Gastroesophageal sphincter (tissue), 4 donors: ENCODE results near the gene TMEM138. TPM values are rescaled to one million over a fixed set of nuclear protein-coding genes. Genes with fewer than 3 reads are reported as not detected.

Experiments used
- ATAC-seq: fragments of 150-250 bp; one replicate; pipeline ENCODE4 v1.9.1; 2016; ENCODE audit warnings: mild to moderate bottlenecking, moderate library complexity
- H3K27ac ChIP-seq, 4 donors: fragments of 200-600 bp; sonication (generic) in 3 of 4; 1 replicate in 3 of 4; 2 replicates in 1 of 4; pipeline ENCODE4 v1.5.1; 2016 to 2019
- H3K27me3 ChIP-seq: fragments of 200-600 bp; sonication (generic); one replicate; pipeline ENCODE4 v1.5.1; 2019
- H3K36me3 ChIP-seq, 2 donors: fragments of 200-600 bp; sonication (generic); one replicate each; pipeline ENCODE4 v1.5.1; 2019; ENCODE audit warnings: control low read depth in 1 of 2
- H3K4me1 ChIP-seq, 3 donors: fragments of 200-600 bp; sonication (generic); 1 replicate in 2 of 3; 2 replicates in 1 of 3; pipeline ENCODE4 v1.5.1; 2016 to 2019; ENCODE audit warnings: control low read depth in 2 of 3
- H3K4me3 ChIP-seq, 2 donors: fragments of 200-600 bp; sonication (generic); one replicate each; pipeline ENCODE4 v1.5.1; 2019; ENCODE audit warnings: mild to moderate bottlenecking in 1 of 2, moderate library complexity in 1 of 2
- H3K9me3 ChIP-seq, 3 donors: fragments of 200-600 bp; sonication (generic); one replicate each; pipeline ENCODE4 v1.5.1; 2017 to 2019; ENCODE audit warnings: control low read depth in 2 of 3
- CTCF ChIP-seq, 4 experiments: fragments of 200-600 bp in 2 of 4; fragments of 450-650 bp in 2 of 4; sonication (generic) in 1 of 4; IDR thresholded peaks; one replicate each; pipeline ENCODE4 v1.5.1; 2017 to 2019; ENCODE audit warnings: antibody characterized with exemption in 4 of 4, mild to moderate bottlenecking in 2 of 4, moderate library complexity in 2 of 4
- EP300 ChIP-seq: sonication (generic); formaldehyde crosslinking; IDR thresholded peaks from one replicate; pipeline ENCODE4 v1.6.1; 2017; ENCODE audit warnings: antibody characterized with exemption, mild to moderate bottlenecking
- POLR2A ChIP-seq, 2 donors: fragments of 450-650 bp; IDR thresholded peaks; one replicate each; pipeline ENCODE4 v1.6.1; 2017; ENCODE audit warnings: antibody characterized with exemption in 2 of 2, mild to moderate bottlenecking in 2 of 2, moderate library complexity in 1 of 2
- POLR2AphosphoS5 ChIP-seq: sonication (generic); formaldehyde crosslinking; IDR thresholded peaks from one replicate; pipeline ENCODE4 v1.6.1; 2017; ENCODE audit warnings: antibody characterized with exemption
- WGBS, 2 donors: methylation state at CpG; one replicate each; pipeline ENCODE4 v1.1.5; 2018; ENCODE audit warnings: low coverage in 1 of 2; 5-methylcytosine and 5-hydroxymethylcytosine counted together
- total RNA-seq, 4 donors: library from RNA; depleted of rRNA; stranded (reverse); fragments of >200 nt; gene quantifications; one replicate each; pipeline ENCODE4 v1.1.0, GENCODE V29; 2016

Gene TMEM138
- total RNA-seq, 4 donors from 2014 or later = 18.3 to 37.0 (median 21.7) TPM

GRCh38 chr11:61333550-61334433 is 28.4 kb upstream of the TMEM138 start:
- H3K4me1 ChIP-seq = peaks cover 4 to 66% (median 14%) of the 10 kb centered on the region in 3 donors

GRCh38 chr11:61334434-61335354 is 27.5 kb upstream of the TMEM138 start:
- peaks cover 0 to 25% of the 10 kb centered on the region in 2 donors for H3K36me3 ChIP-seq
- no peaks in the 10 kb centered on the region for H3K27me3 ChIP-seq
- ATAC-seq = no peak
- peak overlapping the region in 3 of 4 donors; percentile 21 to 57 (median 35) for H3K27ac ChIP-seq
- no peak overlapping the region for H3K4me3 ChIP-seq
- peaks cover 4 to 58% (median 14%) of the 10 kb centered on the region in 3 donors for H3K4me1 ChIP-seq
- WGBS, 2 donors = 80 to 81% methylated on average over 1 to 11 of the region's 16 CpGs
- TF ChIP-seq CTCF (IDR thresholded peaks at IDR 0.05) = no peak
- no peak for TF ChIP-seq POLR2AphosphoS5
- no peaks in the 10 kb centered on the region for H3K9me3 ChIP-seq

More at GRCh38 chr11:61333550-61334433, 28.4 kb upstream of the TMEM138 start:
- 18 to 56% methylated on average over 6 to 9 of the region's 19 CpGs for WGBS, 2 donors
- Histone ChIP-seq H3K9me3 (no peaks in the 10 kb centered on the region), H3K36me3 (peaks cover 0 to 25% of the 10 kb centered on the region in 2 donors), H3K27me3 (no peaks in the 10 kb centered on the region), H3K27ac (peak overlapping the region; percentile 57 to 94 (median 94)), H3K4me3 (peak overlapping the region; percentile 73 to 85)
- ATAC-seq = no peak
- no peak for TF ChIP-seq POLR2AphosphoS5
- TF ChIP-seq EP300 = no peak
- TF ChIP-seq POLR2A (IDR thresholded peaks at IDR 0.05) = no peak
- no peak for TF ChIP-seq CTCF (IDR thresholded peaks at IDR 0.05)

GRCh38 chr11:61335355-61335710 is 26.8 kb upstream of the TMEM138 start:
- Histone ChIP-seq H3K4me1 (peaks cover 4 to 52% (median 14%) of the 10 kb centered on the region in 3 donors), H3K27me3 (no peaks in the 10 kb centered on the region), H3K9me3 (no peaks in the 10 kb centered on the region), H3K27ac (peak overlapping the region in 1 of 4 donors; percentile 57), H3K36me3 (peaks cover 0 to 21% of the 10 kb centered on the region in 2 donors), H3K4me3 (no peak overlapping the region)
- 57% methylated on average over 1 of the region's 1 CpG; no CpG with 5 or more reads in 1 of the 2 donors for WGBS, 2 donors
- TF ChIP-seq POLR2A (IDR thresholded peaks at IDR 0.05) (no peak), EP300 (no peak), CTCF (IDR thresholded peaks at IDR 0.05) (no peak), POLR2AphosphoS5 (no peak)
- no peak for ATAC-seq

- WGBS, 2 donors = 36 to 58% methylated on average over 4 to 6 of the region's 8 CpGs
- Histone ChIP-seq H3K27me3 (no peaks in the 10 kb centered on the region), H3K9me3 (no peaks in the 10 kb centered on the region), H3K4me1 (peaks cover 4 to 42% (median 10%) of the 10 kb centered on the region in 3 donors), H3K4me3 (no peak overlapping the region), H3K36me3 (peaks cover 0 to 24% of the 10 kb centered on the region in 2 donors), H3K27ac (peak overlapping the region in 3 of 4 donors; percentile 16 to 57 (median 40))
- ATAC-seq = peak; percentile 50
- TF ChIP-seq EP300 (no peak), POLR2AphosphoS5 (no peak), POLR2A (IDR thresholded peaks at IDR 0.05) (no peak), CTCF (IDR thresholded peaks at IDR 0.05) (peak in 3 of 4 experiments; percentile 94 to 98 (median 95))
These were observed 25.8 kb upstream of the TMEM138 start for GRCh38 chr11:61336171-61336935.
